Uterus (tissue), 2 donors: Measurements from ENCODE around the gene SKOR1.

Experiments
- CTCF ChIP-seq, 4 experiments: fragments of 200-600 bp in 2 of 4; fragments of 450-650 bp in 2 of 4; sonication (generic) in 2 of 4; IDR thresholded peaks; one replicate each; pipeline ENCODE4 v1.5.1; 2016 to 2019; ENCODE audit warnings: antibody characterized with exemption in 4 of 4, mild to moderate bottlenecking in 2 of 4, moderate library complexity in 1 of 4
- POLR2A ChIP-seq, 2 donors: fragments of 450-650 bp; IDR thresholded peaks; one replicate each; pipeline ENCODE4 v1.6.1; 2016; ENCODE audit warnings: antibody characterized with exemption in 2 of 2, mild to moderate bottlenecking in 1 of 2, moderate library complexity in 1 of 2

- TF ChIP-seq CTCF (IDR thresholded peaks at IDR 0.05) (no peak), POLR2A (IDR thresholded peaks at IDR 0.05) (no peak)
These were observed 30.3 kb upstream of the SKOR1 start for GRCh38 chr15:67794832-67795574.
